Measurements from ENCODE around the gene CAPZB. TPM values are rescaled to one million over a fixed set of nuclear protein-coding genes. Genes with fewer than 3 reads are reported as not detected.

Gene CAPZB
- total RNA-seq, 2 experiments from 2014 or later, result 335 to 340 TPM

GRCh38 chr1:19395678-19396192, 89.6 kb downstream of the CAPZB start:
- ATAC-seq, result no peak
- H3K27ac Mint-ChIP-seq, result peak overlapping the region; percentile 10
- intact Hi-C loops (cut with micrococcal nuclease), result loop anchor here (10.0 kb wide), 1 partner anchor 79 kb away; no protein-coding TSS in a partner anchor

DNA sequence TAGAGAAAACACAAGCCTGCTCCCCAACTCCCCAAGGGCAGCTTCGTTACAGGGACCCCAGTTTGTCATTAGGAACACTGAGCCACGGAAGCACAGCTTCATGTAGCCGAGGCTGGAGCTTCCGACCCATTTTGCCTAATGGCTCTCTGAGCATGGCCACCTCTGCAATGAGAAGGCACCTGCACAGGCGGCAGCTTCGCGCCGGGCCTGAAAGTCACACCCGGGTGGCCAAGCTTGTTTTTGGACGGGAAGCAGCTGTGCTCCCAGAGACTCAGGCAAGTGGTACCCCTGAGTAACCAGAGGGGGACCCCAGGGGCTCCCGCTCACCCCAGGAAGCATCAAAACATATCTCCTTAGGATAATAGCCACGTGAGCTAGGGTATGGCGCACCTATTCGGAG, 92.3 kb downstream of the CAPZB start:
- TF ChIP-seq CTCF (IDR thresholded peaks at IDR 0.05), result no peak
- POLR2A ChIA-PET, result interaction anchor here (1.2 to 1.4 kb wide), 2 partner anchors 10 to 14 kb away, joined by 3 read pairs; no protein-coding TSS in a partner anchor
- CTCF ChIA-PET, result interaction anchor here (0.6 to 4.8 kb wide), 7 partner anchors 10 to 311 kb away, joined by 3 to 18 read pairs (median 4); no protein-coding TSS in a partner anchor
- no peak for ATAC-seq
- Mint-ChIP-seq H3K4me3 (no peak overlapping the region), H3K9me3 (no peaks in the 10 kb centered on the region), H3K36me3 (ENCODE audit: low read depth) (peaks cover 8% of the 10 kb centered on the region), H3K27ac (peak overlapping the region; percentile 59), H3K4me1 (ENCODE audit: low read depth) (peaks cover 76% of the 10 kb centered on the region), H3K27me3 (no peaks in the 10 kb centered on the region)
- intact Hi-C loops (cut with micrococcal nuclease), result loop anchor here (5.0 to 10.0 kb wide), 2 partner anchors 82 to 189 kb away; no protein-coding TSS in a partner anchor
- DNase-seq, result no peak

More at GRCh38 chr1:19395678-19396192, 89.6 kb downstream of the CAPZB start:
- H3K9me3 Mint-ChIP-seq, result no peaks in the 10 kb centered on the region
- no peak for DNase-seq
- CTCF ChIA-PET, result interaction anchor here (1.7 to 4.8 kb wide), 2 partner anchors 10 to 186 kb away, joined by 8 to 18 read pairs; no protein-coding TSS in a partner anchor
- TF ChIP-seq CTCF (IDR thresholded peaks at IDR 0.05), result no peak
- peaks cover 77% of the 10 kb centered on the region for H3K4me1 Mint-ChIP-seq (ENCODE audit: low read depth)
- POLR2A ChIA-PET, result interaction anchor here (1.1 kb wide), 1 partner anchor 33 kb away, joined by 3 read pairs; no protein-coding TSS in a partner anchor
- no peak overlapping the region for H3K4me3 Mint-ChIP-seq
- peaks cover 24% of the 10 kb centered on the region for H3K36me3 Mint-ChIP-seq (ENCODE audit: low read depth)
- no peaks in the 10 kb centered on the region for H3K27me3 Mint-ChIP-seq

GRCh38 chr1:19392221-19392620, 93.1 kb downstream of the CAPZB start:
- peak overlapping the region; percentile 8 for H3K4me3 Mint-ChIP-seq
- no peak for ATAC-seq
- H3K27me3 Mint-ChIP-seq, result no peaks in the 10 kb centered on the region
- ChIA-PET POLR2A (interaction anchor here (1.0 to 1.4 kb wide), 3 partner anchors 9 to 14 kb away, joined by 3 read pairs; no protein-coding TSS in a partner anchor), CTCF (interaction anchor here (0.7 to 4.8 kb wide), 13 partner anchors 11 to 261 kb away, joined by 3 to 18 read pairs (median 4); no protein-coding TSS in a partner anchor)
- TF ChIP-seq CTCF (IDR thresholded peaks at IDR 0.05), result no peak
- H3K4me1 Mint-ChIP-seq (ENCODE audit: low read depth), result peaks cover 74% of the 10 kb centered on the region
- no peaks in the 10 kb centered on the region for H3K9me3 Mint-ChIP-seq
- H3K36me3 Mint-ChIP-seq (ENCODE audit: low read depth), result peaks cover 5% of the 10 kb centered on the region
- H3K27ac Mint-ChIP-seq, result peak overlapping the region; percentile 92
- DNase-seq, result no peak
- intact Hi-C loops (cut with micrococcal nuclease), result loop anchor here (5.0 to 10.0 kb wide), 2 partner anchors 83 to 190 kb away; no protein-coding TSS in a partner anchor

GRCh38 chr1:19391596-19391981, 93.8 kb downstream of the CAPZB start:
- H3K36me3 Mint-ChIP-seq (ENCODE audit: low read depth), result peaks cover 3% of the 10 kb centered on the region
- TF ChIP-seq CTCF (IDR thresholded peaks at IDR 0.05), result peak; percentile 51
- no peaks in the 10 kb centered on the region for H3K9me3 Mint-ChIP-seq
- H3K27me3 Mint-ChIP-seq, result no peaks in the 10 kb centered on the region
- peaks cover 74% of the 10 kb centered on the region for H3K4me1 Mint-ChIP-seq (ENCODE audit: low read depth)
- peak overlapping the region; percentile 92 for H3K27ac Mint-ChIP-seq
- ChIA-PET POLR2A (interaction anchor here (0.7 to 1.0 kb wide), 2 partner anchors 8 to 9 kb away, joined by 3 read pairs; no protein-coding TSS in a partner anchor), CTCF (interaction anchor here (0.8 to 4.8 kb wide), 25 partner anchors 8 to 265 kb away, joined by 3 to 18 read pairs (median 3); no protein-coding TSS in a partner anchor)
- H3K4me3 Mint-ChIP-seq, result peak overlapping the region; percentile 61
- ATAC-seq, result peak; percentile 15
- intact Hi-C loops (cut with micrococcal nuclease), result loop anchor here (5.0 to 10.0 kb wide), 2 partner anchors 83 to 191 kb away; no protein-coding TSS in a partner anchor
- DNase-seq, result no peak

All from activated CD8-positive, alpha-beta T cell treated with anti-CD3 and anti-CD28 coated beads for 36 hours (primary cell).